ENCODE measurements around the gene ADIG.

Gene ADIG

GRCh38 chr20:38631155-38632022 lies 50.4 kb downstream of the ADIG start:
- FAIRE-seq (no peak), DNase-seq (ENCODE audit: insufficient read length, low spot score) (no peak)
- TF ChIP-seq, protein P1, sequence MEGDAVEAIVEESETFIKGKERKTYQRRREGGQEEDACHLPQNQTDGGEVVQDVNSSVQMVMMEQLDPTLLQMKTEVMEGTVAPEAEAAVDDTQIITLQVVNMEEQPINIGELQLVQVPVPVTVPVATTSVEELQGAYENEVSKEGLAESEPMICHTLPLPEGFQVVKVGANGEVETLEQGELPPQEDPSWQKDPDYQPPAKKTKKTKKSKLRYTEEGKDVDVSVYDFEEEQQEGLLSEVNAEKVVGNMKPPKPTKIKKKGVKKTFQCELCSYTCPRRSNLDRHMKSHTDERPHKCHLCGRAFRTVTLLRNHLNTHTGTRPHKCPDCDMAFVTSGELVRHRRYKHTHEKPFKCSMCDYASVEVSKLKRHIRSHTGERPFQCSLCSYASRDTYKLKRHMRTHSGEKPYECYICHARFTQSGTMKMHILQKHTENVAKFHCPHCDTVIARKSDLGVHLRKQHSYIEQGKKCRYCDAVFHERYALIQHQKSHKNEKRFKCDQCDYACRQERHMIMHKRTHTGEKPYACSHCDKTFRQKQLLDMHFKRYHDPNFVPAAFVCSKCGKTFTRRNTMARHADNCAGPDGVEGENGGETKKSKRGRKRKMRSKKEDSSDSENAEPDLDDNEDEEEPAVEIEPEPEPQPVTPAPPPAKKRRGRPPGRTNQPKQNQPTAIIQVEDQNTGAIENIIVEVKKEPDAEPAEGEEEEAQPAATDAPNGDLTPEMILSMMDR (IDR thresholded peaks at IDR 0.05; ENCODE audit: insufficient read depth, missing control alignments) = no peak

DNA sequence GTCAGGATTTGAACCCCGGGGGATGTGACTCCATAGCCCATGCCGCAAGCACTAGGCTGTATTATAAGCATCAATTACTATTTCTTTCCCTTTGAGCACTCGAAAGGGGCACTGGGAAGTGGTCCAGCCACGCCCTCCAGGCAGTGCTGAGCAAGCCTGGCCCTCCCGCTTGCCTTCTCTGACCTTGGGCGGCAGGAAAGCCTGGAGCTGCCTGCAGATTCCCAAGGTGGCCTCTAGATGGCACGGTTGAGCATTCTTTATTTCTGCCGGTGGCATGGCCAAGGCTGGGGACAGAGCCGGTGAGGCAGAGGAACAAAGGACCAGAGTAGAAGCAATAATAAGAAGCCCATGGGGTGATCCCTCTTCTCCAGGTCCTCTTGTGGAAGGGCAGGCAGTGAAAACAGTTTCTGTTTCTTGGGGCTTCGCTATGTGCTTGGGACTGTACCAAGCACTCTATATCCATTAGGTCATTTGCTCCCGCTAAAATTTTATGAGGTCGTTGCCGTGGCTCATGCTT lies 52.6 kb downstream of the ADIG start:
- peak; percentile 57 for DNase-seq (ENCODE audit: insufficient read length, low spot score)
- no peak for FAIRE-seq
- TF ChIP-seq, protein P1 (IDR thresholded peaks at IDR 0.05; ENCODE audit: insufficient read depth, missing control alignments) = peak; percentile 72

DNA sequence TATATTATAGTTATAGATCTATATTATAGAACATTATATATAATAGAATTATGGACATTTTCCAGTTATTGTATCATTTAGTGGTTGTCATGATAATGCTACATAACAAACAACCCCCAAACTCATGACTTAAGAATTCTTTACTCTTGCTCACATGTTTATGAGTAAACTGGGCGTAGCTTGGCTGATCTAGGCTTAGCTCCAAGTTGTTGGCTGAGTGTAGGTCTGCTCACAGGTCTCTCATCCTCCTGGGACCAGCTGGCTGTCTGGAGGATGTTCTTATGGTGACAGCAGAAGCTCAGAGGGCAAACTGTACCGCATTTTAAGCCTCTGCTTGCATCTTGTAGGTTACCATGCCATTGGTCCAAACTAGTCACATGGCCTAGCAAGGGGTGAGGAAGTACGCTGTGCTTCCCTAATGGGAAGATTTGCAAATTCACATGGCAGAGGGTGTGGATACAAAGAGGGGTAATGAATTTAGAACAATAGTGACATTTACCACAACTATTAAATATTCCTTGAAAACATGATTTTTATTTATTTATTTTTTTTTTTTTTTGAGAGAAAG lies 54.8 kb downstream of the ADIG start:
- no peak for DNase-seq (ENCODE audit: insufficient read length, low spot score)
- TF ChIP-seq, protein P1 (IDR thresholded peaks at IDR 0.05; ENCODE audit: insufficient read depth, missing control alignments) = no peak
- FAIRE-seq = no peak

Measured in D721Med (cell line).